HFFc6 (cell line): Measurements from ENCODE around the gene UBQLN1. TPM values are rescaled to one million over a fixed set of nuclear protein-coding genes. Genes with fewer than 3 reads are reported as not detected.

Source experiments
- DNase-seq: peaks from one replicate; pipeline ENCODE4 v3.0.0-alpha.2; 2018
- H3K27ac Mint-ChIP-seq: 2 replicates; pipeline ENCODE4 v1.8.0; 2020; ENCODE audit warnings: mild to moderate bottlenecking, mixed read lengths
- H3K27me3 Mint-ChIP-seq: 2 replicates; pipeline ENCODE4 v1.8.0; 2021; ENCODE audit warnings: mild to moderate bottlenecking, moderate library complexity, mixed read lengths; ENCODE audit not compliant: insufficient read depth
- H3K36me3 Mint-ChIP-seq: 2 replicates; pipeline ENCODE4 v1.8.0; 2021; ENCODE audit warnings: low read depth, mixed read lengths
- H3K4me1 Mint-ChIP-seq: 2 replicates; pipeline ENCODE4 v1.8.0; 2020; ENCODE audit warnings: low read depth, mixed read lengths
- H3K4me3 Mint-ChIP-seq: 2 replicates; pipeline ENCODE4 v1.8.0; 2020; ENCODE audit warnings: mild to moderate bottlenecking, moderate library complexity, mixed read lengths
- H3K9me3 Mint-ChIP-seq: 2 replicates; pipeline ENCODE4 v1.8.0; 2020; ENCODE audit warnings: mild to moderate bottlenecking, mixed read lengths
- total RNA-seq, 6 experiments: library from RNA; stranded (reverse); fragmentation: NEBNext Ultra II Directional; extraction: Animal tissue kit (Norgen Biotek cat#: 25700); gene quantifications; 2 replicates in 1 of 6; 3 replicates in 5 of 6; pipeline ENCODE4 v1.2.3, GENCODE V29; 2021
- TF ChIP-seq, protein P1 (sequence below): fragments of 200-600 bp; sonication (generic); IDR thresholded peaks from 2 replicates; pipeline ENCODE4 v1.5.0; 2021; ENCODE audit warnings: antibody characterized with exemption, mild to moderate bottlenecking

The UBQLN1 gene
- total RNA-seq, 6 experiments from 2014 or later, result 107 to 138 (median 126) TPM

DNA sequence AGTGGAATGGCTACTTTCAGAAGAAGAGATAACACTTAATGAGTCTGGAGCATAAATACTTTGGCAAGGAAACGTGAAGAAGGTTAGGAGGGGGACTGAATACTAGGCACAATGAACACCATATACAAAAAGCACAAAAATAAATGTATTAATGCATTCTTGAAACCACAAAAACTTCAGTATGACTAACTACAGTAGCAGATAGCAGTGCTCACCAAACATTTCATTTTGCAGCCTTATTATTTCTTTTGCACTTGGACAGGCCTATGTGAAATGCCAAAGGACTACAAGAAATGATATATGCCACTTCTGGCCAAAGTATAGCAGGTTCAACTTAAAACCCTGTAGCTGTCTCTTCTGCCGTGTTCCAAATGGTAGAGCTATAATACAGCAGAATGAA lies 26.3 kb downstream of the UBQLN1 start:
- no peak for DNase-seq
- no peak overlapping the region for H3K4me3 Mint-ChIP-seq
- no peak overlapping the region for H3K27ac Mint-ChIP-seq
- H3K36me3 Mint-ChIP-seq, result peaks cover 31% of the 10 kb centered on the region
- TF ChIP-seq, protein P1, sequence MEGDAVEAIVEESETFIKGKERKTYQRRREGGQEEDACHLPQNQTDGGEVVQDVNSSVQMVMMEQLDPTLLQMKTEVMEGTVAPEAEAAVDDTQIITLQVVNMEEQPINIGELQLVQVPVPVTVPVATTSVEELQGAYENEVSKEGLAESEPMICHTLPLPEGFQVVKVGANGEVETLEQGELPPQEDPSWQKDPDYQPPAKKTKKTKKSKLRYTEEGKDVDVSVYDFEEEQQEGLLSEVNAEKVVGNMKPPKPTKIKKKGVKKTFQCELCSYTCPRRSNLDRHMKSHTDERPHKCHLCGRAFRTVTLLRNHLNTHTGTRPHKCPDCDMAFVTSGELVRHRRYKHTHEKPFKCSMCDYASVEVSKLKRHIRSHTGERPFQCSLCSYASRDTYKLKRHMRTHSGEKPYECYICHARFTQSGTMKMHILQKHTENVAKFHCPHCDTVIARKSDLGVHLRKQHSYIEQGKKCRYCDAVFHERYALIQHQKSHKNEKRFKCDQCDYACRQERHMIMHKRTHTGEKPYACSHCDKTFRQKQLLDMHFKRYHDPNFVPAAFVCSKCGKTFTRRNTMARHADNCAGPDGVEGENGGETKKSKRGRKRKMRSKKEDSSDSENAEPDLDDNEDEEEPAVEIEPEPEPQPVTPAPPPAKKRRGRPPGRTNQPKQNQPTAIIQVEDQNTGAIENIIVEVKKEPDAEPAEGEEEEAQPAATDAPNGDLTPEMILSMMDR, result no peak
- no peaks in the 10 kb centered on the region for H3K9me3 Mint-ChIP-seq
- H3K27me3 Mint-ChIP-seq, result no peaks in the 10 kb centered on the region; the same call in none of the 2 replicates
- peaks cover 34% of the 10 kb centered on the region for H3K4me1 Mint-ChIP-seq

- no peaks in the 10 kb centered on the region for H3K9me3 Mint-ChIP-seq
- 0 out of 2 replicates have a peak overlapping the region, but pooled peaks have one; percentile 57 for H3K27ac Mint-ChIP-seq
- DNase-seq, result no peak
- peaks cover 36% of the 10 kb centered on the region for H3K36me3 Mint-ChIP-seq
- H3K4me1 Mint-ChIP-seq, result peaks cover 46% of the 10 kb centered on the region
- no peak overlapping the region for H3K4me3 Mint-ChIP-seq
- H3K27me3 Mint-ChIP-seq, result no peaks in the 10 kb centered on the region; the same call in none of the 2 replicates
- TF ChIP-seq, protein P1, result no peak
These were observed 27.5 kb downstream of the UBQLN1 start for GRCh38 chr9:83680233-83680632.

- no peak for DNase-seq
- no peaks in the 10 kb centered on the region; the same call in 1 of the 2 replicates for H3K27me3 Mint-ChIP-seq
- TF ChIP-seq, protein P1, result no peak
- H3K27ac Mint-ChIP-seq, result no peak overlapping the region
- H3K4me1 Mint-ChIP-seq, result peaks cover 60% of the 10 kb centered on the region
- no peaks in the 10 kb centered on the region for H3K9me3 Mint-ChIP-seq
- no peak overlapping the region for H3K4me3 Mint-ChIP-seq
- H3K36me3 Mint-ChIP-seq, result peaks cover 47% of the 10 kb centered on the region
These were observed 30.2 kb downstream of the UBQLN1 start for GRCh38 chr9:83677596-83677995.

GRCh38 chr9:83675466-83675865 lies 32.3 kb downstream of the UBQLN1 start:
- no peak for DNase-seq
- Mint-ChIP-seq H3K27me3 (peaks cover 1% of the 10 kb centered on the region), H3K9me3 (no peaks in the 10 kb centered on the region), H3K4me1 (peaks cover 45% of the 10 kb centered on the region), H3K4me3 (no peak overlapping the region), H3K36me3 (peaks cover 52% of the 10 kb centered on the region), H3K27ac (no peak overlapping the region)
- TF ChIP-seq, protein P1, result no peak

DNA sequence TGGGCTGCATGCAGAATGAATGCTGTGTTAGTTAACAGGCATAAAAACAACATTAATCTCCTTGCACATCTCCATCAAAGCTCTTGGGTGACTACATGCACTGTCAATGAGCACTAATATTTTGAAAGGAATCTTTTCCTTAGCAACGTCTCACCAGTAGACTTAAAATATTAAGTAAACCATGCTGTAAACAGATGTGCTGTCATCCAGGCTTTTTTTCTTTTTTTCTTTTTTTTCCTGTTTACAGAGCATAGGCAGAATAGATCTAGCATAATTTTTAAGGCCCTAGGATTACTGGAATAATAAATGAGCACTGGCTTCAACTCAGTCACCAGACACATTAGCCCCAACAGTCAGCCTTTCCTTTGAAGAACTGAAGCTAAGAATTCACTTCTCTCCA lies 36.3 kb downstream of the UBQLN1 start:
- Mint-ChIP-seq H3K36me3 (peaks cover 28% of the 10 kb centered on the region), H3K27ac (no peak overlapping the region)

More for the DNA sequence above, 36.3 kb downstream of the UBQLN1 start:
- TF ChIP-seq, protein P1, result no peak
- H3K9me3 Mint-ChIP-seq, result no peaks in the 10 kb centered on the region
- H3K4me1 Mint-ChIP-seq, result peaks cover 43% of the 10 kb centered on the region
- no peak overlapping the region for H3K4me3 Mint-ChIP-seq
- peaks cover 1% of the 10 kb centered on the region; the same call in 1 of the 2 replicates for H3K27me3 Mint-ChIP-seq
- no peak for DNase-seq
